HCT116 (cell line): ENCODE measurements around the gene CPOX. TPM values are rescaled to one million over a fixed set of nuclear protein-coding genes. Genes with fewer than 3 reads are reported as not detected.

Experiments
- ATAC-seq: fragments of 200-7000 bp; cut with Tn5 transposase; 2 replicates; pipeline ENCODE4 v1.9.1; 2020; ENCODE audit warnings: mild to moderate bottlenecking, moderate library complexity
- BruUV-seq: library from RNA; stranded (reverse); fragments of 400-500 nt; replicated peaks from 2 replicates; lab custom pipeline; 2021; lab: Mats Ljungman, UMichigan
- CTCF ChIA-PET: fragments of 300-600 bp; sonication (Branson Sonifier 250); formaldehyde crosslinking; loops from one replicate; lab custom pipeline; 2021; ENCODE audit warnings: antibody characterized with exemption; lab: Charles Lee
- POLR2A ChIA-PET: fragments of 300-600, 350-600 bp; sonication (Branson Sonifier 250); formaldehyde crosslinking; loops from one replicate; lab custom pipeline; 2021; ENCODE audit warnings: antibody characterized with exemption; lab: Charles Lee
- RAD21 ChIA-PET, 2 experiments: fragments of 300-600 bp; sonication (Branson Sonifier 250); formaldehyde crosslinking; loops; one replicate each; lab custom pipeline; 2023; ENCODE audit warnings: low total read pairs in 2 of 2; ENCODE audit not compliant: uncharacterized antibody in 2 of 2, unreplicated experiment in 2 of 2, low non-redundant PET in 1 of 2; lab: Charles Lee
- DNase-seq: peaks from one replicate; pipeline ENCODE4 v3.0.0-alpha.2; 2010; ENCODE audit warnings: low read depth, low spot score
- H2AFZ ChIP-seq: fragments of 200-600 bp; shearing (Covaris generic), sonication (generic); 2 replicates; pipeline ENCODE4 v1.6.1; 2017; ENCODE audit warnings: low read depth, mixed run types, mixed read lengths, antibody characterized with exemption, low read length; ENCODE audit not compliant: poor library complexity, severe bottlenecking
- H3K27ac ChIP-seq: 2 replicates; pipeline ENCODE4 v1.5.1; 2012; ENCODE audit warnings: low read depth, low read length
- H3K27me3 ChIP-seq: fragments of 200-600 bp; sonication (generic); 2 replicates; pipeline ENCODE4 v1.6.1; 2016; ENCODE audit warnings: mixed run types, low read length, mixed read lengths; ENCODE audit not compliant: insufficient read depth
- H3K36me3 ChIP-seq, 2 experiments: fragments of 200-500 bp in 1 of 2; fragments of 200-600 bp in 1 of 2; sonication (Bioruptor generic) in 1 of 2; sonication (generic) in 1 of 2; 2 replicates each; pipeline versions ENCODE4 v1.5.1 to v1.6.1; 2014 to 2016; ENCODE audit warnings: low read length in 2 of 2, inconsistent platforms in 1 of 2, mixed read lengths in 1 of 2, mixed run types in 1 of 2; ENCODE audit not compliant: insufficient read depth in 2 of 2, control insufficient read depth in 1 of 2
- H3K4me1 ChIP-seq, 2 experiments: fragments of 200-600 bp in 1 of 2; sonication (generic) in 1 of 2; 2 replicates each; pipeline versions ENCODE4 v1.5.1 to v1.6.1; 2012 to 2017; ENCODE audit warnings: low read length in 2 of 2, inconsistent platforms in 1 of 2, mild to moderate bottlenecking in 1 of 2, mixed read lengths in 1 of 2, mixed run types in 1 of 2, moderate library complexity in 1 of 2; ENCODE audit not compliant: insufficient read depth in 2 of 2, control insufficient read depth in 1 of 2
- H3K4me2 ChIP-seq: fragments of 200-600 bp; sonication (generic); 2 replicates; pipeline ENCODE4 v1.6.1; 2017; ENCODE audit warnings: mixed run types, low read length, mixed read lengths
- H3K4me3 ChIP-seq, 2 experiments: fragments of 200-600 bp in 1 of 2; sonication (generic) in 1 of 2; replicated peaks in 1 of 2; 2 replicates each; pipeline ENCODE4 v1.5.1; 2011 to 2016; ENCODE audit warnings: low read length in 2 of 2, control low read depth in 1 of 2, low read depth in 1 of 2, mild to moderate bottlenecking in 1 of 2, mixed read lengths in 1 of 2, mixed run types in 1 of 2
- H3K79me2 ChIP-seq: fragments of 200-600 bp; sonication (generic); 2 replicates; pipeline ENCODE4 v1.6.1; 2017; ENCODE audit warnings: mild to moderate bottlenecking, mixed run types, low read length, moderate library complexity, mixed read lengths; ENCODE audit not compliant: insufficient read depth
- H3K9ac ChIP-seq: fragments of 200-600 bp; sonication (generic); 2 replicates; pipeline ENCODE4 v1.6.1; 2016; ENCODE audit warnings: low read length, mixed read lengths
- H3K9me2 ChIP-seq: fragments of 200-600 bp; sonication (generic), shearing (Covaris generic); 2 replicates; pipeline ENCODE4 v1.6.1; 2017; ENCODE audit warnings: mixed run types, mild to moderate bottlenecking, moderate library complexity; ENCODE audit not compliant: insufficient read depth
- H3K9me3 ChIP-seq, 2 experiments: fragments of 200-500 bp in 1 of 2; fragments of 200-600 bp in 1 of 2; sonication (Bioruptor generic) in 1 of 2; sonication (generic) in 1 of 2; 2 replicates each; pipeline ENCODE4 v1.6.1; 2014 to 2017; ENCODE audit warnings: low read length in 2 of 2, mixed read lengths in 2 of 2, inconsistent platforms in 1 of 2, low read depth in 1 of 2, mild to moderate bottlenecking in 1 of 2, mixed run types in 1 of 2, moderate library complexity in 1 of 2; ENCODE audit not compliant: control insufficient read depth in 1 of 2, insufficient read depth in 1 of 2
- H4K20me1 ChIP-seq: fragments of 200-600 bp; sonication (generic), shearing (Covaris generic); 2 replicates; pipeline ENCODE4 v1.6.1; 2017; ENCODE audit warnings: mixed run types, mild to moderate bottlenecking, moderate library complexity; ENCODE audit not compliant: insufficient read depth
- CBX3 ChIP-seq: IDR thresholded peaks from 2 replicates; pipeline ENCODE4 v1.6.1; 2012; ENCODE audit warnings: low read depth
- CEBPB ChIP-seq: IDR thresholded peaks from 2 replicates; pipeline ENCODE4 v1.6.1; 2012; ENCODE audit warnings: low read depth
- CTCF ChIP-seq, 3 experiments: fragments of 200-600 bp in 1 of 3; sonication (generic) in 1 of 3; IDR thresholded peaks in 2 of 3; conservative IDR thresholded peaks in 1 of 3; 2 replicates each; pipeline ENCODE4 v1.5.1; 2012 to 2017; ENCODE audit warnings: low read depth in 2 of 3, low read length in 2 of 3, antibody characterized with exemption in 1 of 3, borderline replicate concordance in 1 of 3, control low read depth in 1 of 3, mild to moderate bottlenecking in 1 of 3, mixed read lengths in 1 of 3, mixed run types in 1 of 3, moderate library complexity in 1 of 3; ENCODE audit not compliant: insufficient read depth in 1 of 3
- ELF1 ChIP-seq: IDR thresholded peaks from 2 replicates; pipeline ENCODE4 v1.6.1; 2012; ENCODE audit warnings: low read depth, borderline replicate concordance
- EZH2 ChIP-seq: fragments of 200-600 bp; sonication (generic); IDR thresholded peaks from 2 replicates; pipeline ENCODE4 v1.6.1; 2017; ENCODE audit warnings: antibody characterized with exemption, mixed run types
- EZH2phosphoT487 ChIP-seq: fragments of 200-600 bp; IDR thresholded peaks from 2 replicates; pipeline ENCODE4 v1.6.1; 2018; ENCODE audit warnings: antibody characterized with exemption, borderline replicate concordance
- FOSL1 ChIP-seq: IDR thresholded peaks from 2 replicates; pipeline ENCODE4 v1.6.1; 2012; ENCODE audit warnings: low read depth
- JUND ChIP-seq: IDR thresholded peaks from 2 replicates; pipeline ENCODE4 v1.6.1; 2012
- POLR2AphosphoS5 ChIP-seq: IDR thresholded peaks from 2 replicates; pipeline ENCODE4 v1.6.1; 2011; ENCODE audit warnings: mild to moderate bottlenecking, low read depth, low read length, moderate library complexity
- RAD21 ChIP-seq: IDR thresholded peaks from 2 replicates; pipeline ENCODE4 v1.6.1; 2012; ENCODE audit warnings: low read depth, mild to moderate bottlenecking
- SIN3A ChIP-seq: IDR thresholded peaks from 2 replicates; pipeline ENCODE4 v1.6.1; 2012; ENCODE audit warnings: low read depth
- SRF ChIP-seq: IDR thresholded peaks from 2 replicates; pipeline ENCODE4 v1.6.1; 2012; ENCODE audit warnings: low read depth
- TCF7L2 ChIP-seq: IDR thresholded peaks from 2 replicates; pipeline ENCODE4 v1.7.0; 2011; ENCODE audit warnings: borderline replicate concordance, inconsistent platforms; ENCODE audit not compliant: insufficient read depth, insufficient read length; ENCODE audit errors: extremely low read depth
- ZFX ChIP-seq: fragments of 450-650 bp; IDR thresholded peaks from 2 replicates; pipeline ENCODE4 v1.6.1; 2017
- ZNF274 ChIP-seq: fragments of 200-500 bp; sonication (Bioruptor generic); IDR thresholded peaks from 2 replicates; pipeline ENCODE4 v1.6.1; 2014; ENCODE audit warnings: mild to moderate bottlenecking, low read depth, low read length, inconsistent platforms
- intact Hi-C: fragments of 100-400 bp; cut with micrococcal nuclease; formaldehyde crosslinking; loops from 2 replicates; pipeline ENCODE4 v1.10.0; 2022
- total RNA-seq: library from RNA; stranded (reverse); gene quantifications from one replicate; pipeline ENCODE4 v1.2.1, GENCODE V29; 2021; ENCODE audit not compliant: unreplicated experiment

Gene CPOX
- total RNA-seq, 1 experiment from 2014 or later = 353 TPM

GRCh38 chr3:98628317-98628716 is 34.9 kb upstream of the CPOX start:
- DNase-seq (no peak), ATAC-seq (no peak)
- ChIA-PET CTCF (interaction anchor here (1.5 kb wide), 1 partner anchor 26 kb away, joined by 4 read pairs; no protein-coding TSS in a partner anchor), POLR2A (no interaction called here), RAD21 (no interaction called here)
- H3K9me3 ChIP-seq = no peaks in the 10 kb centered on the region
- no peak overlapping the region for H3K4me2 ChIP-seq
- no peaks in the 10 kb centered on the region for H3K9me2 ChIP-seq
- H3K27me3 ChIP-seq = no peaks in the 10 kb centered on the region
- no peaks in the 10 kb centered on the region for H4K20me1 ChIP-seq
- intact Hi-C loops = no loop called here
- H3K79me2 ChIP-seq = no peaks in the 10 kb centered on the region
- no peaks in the 10 kb centered on the region for H3K36me3 ChIP-seq
- H3K9ac ChIP-seq = no peak overlapping the region
- no peak for TF ChIP-seq SIN3A
- TF ChIP-seq POLR2AphosphoS5 = no peak
- TF ChIP-seq JUND = no peak
- no peak for TF ChIP-seq EZH2phosphoT487
- no peak for TF ChIP-seq SRF
- TF ChIP-seq CBX3 = no peak
- no peak for TF ChIP-seq FOSL1
- no peak for TF ChIP-seq ZFX
- TF ChIP-seq CEBPB = no peak
- no peak for TF ChIP-seq EZH2
- TF ChIP-seq ELF1 = no peak
- TF ChIP-seq TCF7L2 = no peak
- TF ChIP-seq CTCF (IDR thresholded peaks at IDR 0.05 in 2 of 3, conservative IDR thresholded peaks at IDR 0.05 in 1 of 3; ENCODE audit: borderline replicate concordance in 1 of 3, insufficient read depth in 1 of 3, low read depth in 2 of 3, low read length in 2 of 3) = no peak
- TF ChIP-seq RAD21 = no peak
- TF ChIP-seq ZNF274 = no peak
- no TSS peak for BruUV-seq
- H3K4me3 ChIP-seq = no peak overlapping the region
- H2AFZ ChIP-seq = no peak overlapping the region
- H3K4me1 ChIP-seq = no peaks in the 10 kb centered on the region
- H3K27ac ChIP-seq = no peak overlapping the region
